ENCODE results near the gene IRX6. TPM values are rescaled to one million over a fixed set of nuclear protein-coding genes. Genes with fewer than 3 reads are reported as not detected.

IRX6 gene
- total and polyA plus RNA-seq, 2 donors (not counting 3 experiments of a cell fraction or from before 2014, with no cell fraction given), result not detected

GRCh38 chr16:55377840-55378239, 53.8 kb downstream of the IRX6 start:
- ChIA-PET CTCF (no interaction called here), POLR2A (no interaction called here)
- H2AFZ ChIP-seq (ENCODE audit: low read depth, low read length), result no peak overlapping the region
- H4K20me1 ChIP-seq (replicated peaks; ENCODE audit: control insufficient read depth, extremely low read depth, insufficient read depth, low read length), result no peaks in the 10 kb centered on the region
- H3K79me2 ChIP-seq (ENCODE audit: control insufficient read depth, insufficient read depth, low read length), result no peaks in the 10 kb centered on the region
- intact Hi-C loops (cut with micrococcal nuclease) (no loop called here), dilution Hi-C loops (cut with MboI; ENCODE audit: extremely low pct_ligation_motif_present, low sequenced_read_pairs) (no loop called here)
- no peak for FAIRE-seq
- H3K27me3 ChIP-seq (ENCODE audit: control insufficient read depth in 2 of 2, insufficient read depth in 2 of 2, low read length in 2 of 2), result no peaks in the 10 kb centered on the region
- no peak overlapping the region for H3K4me3 ChIP-seq (replicated peaks in 1 of 3; ENCODE audit: insufficient read depth in 1 of 3, low read depth in 1 of 3, low read length in 3 of 3)
- no peak overlapping the region for H3K9ac ChIP-seq (replicated peaks; ENCODE audit: extremely low read depth, insufficient read depth, low read length)
- no TSS peak for BruUV-seq (replicated peaks)
- H3K27ac ChIP-seq (ENCODE audit: insufficient read depth, low read depth, low read length), result no peak overlapping the region
- TF ChIP-seq FOS (IDR thresholded peaks at IDR 0.05; ENCODE audit: borderline replicate concordance, insufficient read depth, low read length), result no peak
- no peak for TF ChIP-seq POLR2A (IDR thresholded peaks at IDR 0.05; ENCODE audit: low read depth, low read length)
- TF ChIP-seq MYC (IDR thresholded peaks at IDR 0.05; ENCODE audit: low read depth, low read length), result no peak
- TF ChIP-seq, protein P1, sequence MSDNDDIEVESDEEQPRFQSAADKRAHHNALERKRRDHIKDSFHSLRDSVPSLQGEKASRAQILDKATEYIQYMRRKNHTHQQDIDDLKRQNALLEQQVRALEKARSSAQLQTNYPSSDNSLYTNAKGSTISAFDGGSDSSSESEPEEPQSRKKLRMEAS (IDR thresholded peaks at IDR 0.05; ENCODE audit: insufficient read depth, insufficient read length), result no peak
- no peak for TF ChIP-seq JUN (IDR thresholded peaks at IDR 0.05; ENCODE audit: borderline replicate concordance, insufficient read depth, insufficient read length, low read depth)
- no peak for TF ChIP-seq GATA2 (IDR thresholded peaks at IDR 0.05; ENCODE audit: insufficient read depth, insufficient read length, low read depth, low read length)
- H3K9me1 ChIP-seq (replicated peaks; ENCODE audit: control insufficient read depth, extremely low read depth, insufficient read depth, low read length), result no peaks in the 10 kb centered on the region
- no peaks in the 10 kb centered on the region for H3K9me3 ChIP-seq (replicated peaks; ENCODE audit: control insufficient read depth, insufficient read depth, low read length)
- H3K36me3 ChIP-seq (ENCODE audit: control insufficient read depth in 2 of 2, extremely low read depth in 1 of 2, insufficient read depth in 2 of 2, low read length in 2 of 2), result no peaks in the 10 kb centered on the region
- H3K4me1 ChIP-seq (ENCODE audit: control insufficient read depth, extremely low read depth, insufficient read depth, low read length), result no peaks in the 10 kb centered on the region
- no peak for DNase-seq (ENCODE audit: low read depth, low spot score)
- no peak overlapping the region for H3K4me2 ChIP-seq (ENCODE audit: insufficient read depth, low read length)

GRCh38 chr16:55378616-55379015, 54.6 kb downstream of the IRX6 start:
- no peaks in the 10 kb centered on the region for H3K27me3 ChIP-seq (ENCODE audit: control insufficient read depth in 2 of 2, insufficient read depth in 2 of 2, low read length in 2 of 2)
- dilution Hi-C loops (cut with MboI; ENCODE audit: extremely low pct_ligation_motif_present, low sequenced_read_pairs), result no loop called here
- H3K36me3 ChIP-seq (ENCODE audit: control insufficient read depth in 2 of 2, extremely low read depth in 1 of 2, insufficient read depth in 2 of 2, low read length in 2 of 2), result no peaks in the 10 kb centered on the region
- H3K79me2 ChIP-seq (ENCODE audit: control insufficient read depth, insufficient read depth, low read length), result no peaks in the 10 kb centered on the region
- ChIA-PET CTCF (no interaction called here), POLR2A (no interaction called here)
- intact Hi-C loops (cut with micrococcal nuclease), result no loop called here
- no TSS peak for BruUV-seq (replicated peaks)
- H3K27ac ChIP-seq (ENCODE audit: insufficient read depth, low read depth, low read length), result no peak overlapping the region
- no peaks in the 10 kb centered on the region for H3K9me1 ChIP-seq (replicated peaks; ENCODE audit: control insufficient read depth, extremely low read depth, insufficient read depth, low read length)
- H2AFZ ChIP-seq (ENCODE audit: low read depth, low read length), result no peak overlapping the region
- no peaks in the 10 kb centered on the region for H3K4me1 ChIP-seq (ENCODE audit: control insufficient read depth, extremely low read depth, insufficient read depth, low read length)
- no peak for FAIRE-seq
- no peaks in the 10 kb centered on the region for H3K9me3 ChIP-seq (replicated peaks; ENCODE audit: control insufficient read depth, insufficient read depth, low read length)
- H3K4me2 ChIP-seq (ENCODE audit: insufficient read depth, low read length), result no peak overlapping the region
- no peak overlapping the region for H3K9ac ChIP-seq (replicated peaks; ENCODE audit: extremely low read depth, insufficient read depth, low read length)
- TF ChIP-seq POLR2A (IDR thresholded peaks at IDR 0.05; ENCODE audit: low read depth, low read length) (no peak), JUN (IDR thresholded peaks at IDR 0.05; ENCODE audit: borderline replicate concordance, insufficient read depth, insufficient read length, low read depth) (no peak), FOS (IDR thresholded peaks at IDR 0.05; ENCODE audit: borderline replicate concordance, insufficient read depth, low read length) (no peak), CTCF (IDR thresholded peaks at IDR 0.05; ENCODE audit: extremely low read depth in 1 of 2, insufficient read depth in 1 of 2, low read depth in 1 of 2, low read length in 2 of 2) (no peak), MYC (IDR thresholded peaks at IDR 0.05; ENCODE audit: low read depth, low read length) (no peak), GATA2 (IDR thresholded peaks at IDR 0.05; ENCODE audit: insufficient read depth, insufficient read length, low read depth, low read length) (no peak), POLR2AphosphoS5 (IDR thresholded peaks at IDR 0.05; ENCODE audit: insufficient read depth, low read depth, low read length) (no peak), EZH2 (IDR thresholded peaks at IDR 0.05; ENCODE audit: borderline replicate concordance, low read depth, low read length, severe bottlenecking) (no peak)
- TF ChIP-seq, protein P1 (IDR thresholded peaks at IDR 0.05; ENCODE audit: insufficient read depth, insufficient read length), result no peak
- H3K4me3 ChIP-seq (replicated peaks in 1 of 3; ENCODE audit: insufficient read depth in 1 of 3, low read depth in 1 of 3, low read length in 3 of 3), result no peak overlapping the region
- DNase-seq (ENCODE audit: low read depth, low spot score), result no peak
- H4K20me1 ChIP-seq (replicated peaks; ENCODE audit: control insufficient read depth, extremely low read depth, insufficient read depth, low read length), result no peaks in the 10 kb centered on the region

Measured in endothelial cell of umbilical vein (primary cell).